NB4 (cell line): Measurements from ENCODE around the gene TRDMT1.

Experiments used
- DNase-seq: peaks from one replicate; pipeline ENCODE4 v3.0.0; 2010; ENCODE audit warnings: low read depth
- H3K4me3 ChIP-seq: one replicate; pipeline ENCODE4 v1.5.1; 2011; ENCODE audit warnings: mild to moderate bottlenecking, low read depth, low read length, moderate library complexity
- MYC ChIP-seq: IDR thresholded peaks from 2 replicates; pipeline ENCODE4 v1.6.1; 2011; ENCODE audit warnings: low read depth, low read length
- POLR2A ChIP-seq: IDR thresholded peaks from 2 replicates; pipeline ENCODE4 v1.6.1; 2011; ENCODE audit warnings: mild to moderate bottlenecking; ENCODE audit not compliant: insufficient read length; ENCODE audit errors: extremely low read depth
- TF ChIP-seq, protein P1 (sequence below): IDR thresholded peaks from 2 replicates; pipeline ENCODE4 v1.6.1; 2011; ENCODE audit warnings: low read depth, low read length
- TF ChIP-seq, protein P2 (sequence below): IDR thresholded peaks from one replicate; pipeline ENCODE4 v1.5.1; 2012; ENCODE audit warnings: low read depth, low read length

Gene TRDMT1

DNA sequence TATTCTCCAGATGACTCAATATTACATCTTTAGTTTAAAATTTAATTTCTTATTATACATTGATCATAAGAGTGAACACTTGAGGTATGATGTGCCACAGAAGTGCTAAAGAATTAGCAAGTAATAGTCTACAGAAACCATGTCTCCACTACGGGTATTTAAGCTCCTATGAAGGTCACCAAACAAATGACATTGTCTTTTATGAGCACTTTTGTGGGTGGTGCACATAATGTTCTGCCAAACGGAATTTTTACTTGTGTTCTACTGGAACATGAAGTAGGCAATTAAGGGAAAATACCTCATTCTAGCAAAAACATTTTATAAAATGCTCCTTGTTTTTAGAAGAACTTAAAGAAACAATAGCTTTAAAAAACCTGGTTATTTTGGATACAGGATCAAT lies 44.4 kb downstream of the TRDMT1 start:
- H3K4me3 ChIP-seq, result no peak overlapping the region
- DNase-seq, result no peak
- TF ChIP-seq, protein P1, sequence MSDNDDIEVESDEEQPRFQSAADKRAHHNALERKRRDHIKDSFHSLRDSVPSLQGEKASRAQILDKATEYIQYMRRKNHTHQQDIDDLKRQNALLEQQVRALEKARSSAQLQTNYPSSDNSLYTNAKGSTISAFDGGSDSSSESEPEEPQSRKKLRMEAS, result no peak
- TF ChIP-seq POLR2A (no peak), MYC (no peak)
- TF ChIP-seq, protein P2, sequence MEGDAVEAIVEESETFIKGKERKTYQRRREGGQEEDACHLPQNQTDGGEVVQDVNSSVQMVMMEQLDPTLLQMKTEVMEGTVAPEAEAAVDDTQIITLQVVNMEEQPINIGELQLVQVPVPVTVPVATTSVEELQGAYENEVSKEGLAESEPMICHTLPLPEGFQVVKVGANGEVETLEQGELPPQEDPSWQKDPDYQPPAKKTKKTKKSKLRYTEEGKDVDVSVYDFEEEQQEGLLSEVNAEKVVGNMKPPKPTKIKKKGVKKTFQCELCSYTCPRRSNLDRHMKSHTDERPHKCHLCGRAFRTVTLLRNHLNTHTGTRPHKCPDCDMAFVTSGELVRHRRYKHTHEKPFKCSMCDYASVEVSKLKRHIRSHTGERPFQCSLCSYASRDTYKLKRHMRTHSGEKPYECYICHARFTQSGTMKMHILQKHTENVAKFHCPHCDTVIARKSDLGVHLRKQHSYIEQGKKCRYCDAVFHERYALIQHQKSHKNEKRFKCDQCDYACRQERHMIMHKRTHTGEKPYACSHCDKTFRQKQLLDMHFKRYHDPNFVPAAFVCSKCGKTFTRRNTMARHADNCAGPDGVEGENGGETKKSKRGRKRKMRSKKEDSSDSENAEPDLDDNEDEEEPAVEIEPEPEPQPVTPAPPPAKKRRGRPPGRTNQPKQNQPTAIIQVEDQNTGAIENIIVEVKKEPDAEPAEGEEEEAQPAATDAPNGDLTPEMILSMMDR, result no peak

DNA sequence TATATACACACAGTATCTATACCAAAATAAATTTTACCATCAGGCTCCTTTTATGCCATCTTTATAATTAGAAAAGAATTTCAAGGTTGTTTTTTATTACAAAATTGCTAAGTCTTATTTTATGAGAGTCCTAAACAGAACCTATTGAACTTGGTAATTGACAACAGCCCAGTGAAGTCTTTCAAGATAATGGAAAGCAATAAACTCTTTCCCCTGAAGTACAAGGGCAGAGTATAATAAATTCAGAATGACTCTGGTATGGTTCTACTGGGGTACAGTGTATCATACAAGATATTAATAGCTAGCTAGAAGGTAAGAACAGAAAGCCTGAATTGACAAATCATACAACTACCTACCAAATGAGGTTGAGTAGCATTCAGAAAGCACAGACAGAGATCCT lies 45.6 kb downstream of the TRDMT1 start:
- no peak for DNase-seq
- H3K4me3 ChIP-seq, result no peak overlapping the region
- TF ChIP-seq MYC, result no peak
- no peak for TF ChIP-seq POLR2A
- TF ChIP-seq, protein P1, result no peak
- TF ChIP-seq, protein P2, result no peak

DNA sequence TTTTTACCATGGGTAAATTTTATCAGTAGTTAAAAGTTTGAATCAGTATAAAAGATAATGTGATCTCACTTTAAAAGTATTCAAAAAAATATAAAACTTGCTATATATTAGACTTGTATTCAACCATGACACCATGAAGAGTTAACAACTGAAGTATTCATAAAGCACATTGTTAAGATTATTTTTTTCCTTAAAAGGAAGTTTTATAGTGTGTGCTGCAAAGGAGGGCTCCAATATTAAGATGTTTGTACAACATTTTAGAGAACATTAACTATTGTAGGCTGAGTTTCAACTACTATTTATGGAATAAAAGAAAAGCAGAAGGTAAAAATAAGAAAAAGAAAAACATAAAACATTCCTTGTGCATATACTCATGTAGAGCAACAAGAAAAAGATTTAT lies 47.4 kb downstream of the TRDMT1 start:
- TF ChIP-seq POLR2A, result no peak
- TF ChIP-seq MYC, result no peak
- TF ChIP-seq, protein P2, result no peak
- TF ChIP-seq, protein P1, result no peak
- no peak overlapping the region for H3K4me3 ChIP-seq
- no peak for DNase-seq

DNA sequence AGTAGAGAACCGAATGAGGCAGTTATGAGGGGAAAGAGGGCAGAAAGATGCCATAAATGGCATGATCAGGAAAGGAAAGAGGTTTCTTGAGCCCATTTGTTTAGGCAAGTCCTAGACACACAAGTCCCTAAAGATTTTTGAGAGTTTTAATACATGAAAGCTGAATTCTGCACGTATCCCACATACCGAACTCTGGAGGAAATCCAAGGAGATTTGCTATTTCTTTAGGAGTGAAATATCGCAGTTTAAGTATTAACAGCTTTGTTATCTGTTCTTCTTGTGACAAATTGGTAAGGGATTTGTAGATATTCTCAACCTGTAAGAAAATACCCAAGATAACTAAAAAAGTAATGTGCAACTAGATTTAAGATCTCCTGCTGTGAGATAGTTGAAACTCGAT lies 48.2 kb downstream of the TRDMT1 start:
- TF ChIP-seq, protein P2, result no peak
- TF ChIP-seq MYC, result no peak
- no peak for TF ChIP-seq POLR2A
- TF ChIP-seq, protein P1, result no peak
- no peak for DNase-seq
- H3K4me3 ChIP-seq, result no peak overlapping the region

DNA sequence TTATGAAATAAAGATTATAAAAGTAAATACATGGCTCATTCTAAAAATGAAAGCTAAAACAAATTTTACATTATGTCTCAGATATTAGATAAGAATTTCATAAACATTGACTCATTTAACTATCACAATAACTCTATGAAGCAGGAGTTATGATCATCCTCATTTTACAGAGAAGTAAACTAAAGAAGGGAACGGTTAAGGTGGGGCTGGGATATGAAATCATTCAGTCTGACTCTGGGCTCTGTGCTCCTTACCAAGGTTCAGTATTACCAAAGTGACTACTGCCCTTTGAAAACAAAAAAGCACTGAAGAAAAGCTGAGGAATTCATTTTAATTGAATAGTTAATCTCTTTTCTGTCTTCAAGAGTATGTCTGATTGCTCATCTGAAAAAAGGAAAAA lies 49.8 kb downstream of the TRDMT1 start:
- DNase-seq, result no peak
- no peak overlapping the region for H3K4me3 ChIP-seq
- TF ChIP-seq, protein P1, result no peak
- TF ChIP-seq POLR2A, result no peak
- TF ChIP-seq, protein P2, result no peak
- no peak for TF ChIP-seq MYC
